ENCODE results near the gene TMEM238.
"Not testable (repeated sequence)": the region's sequence is repeated elsewhere in the genome, so short reads cannot be mapped to it uniquely, and the experiment has no call there.

Gene TMEM238

GRCh38 chr19:55341595-55342531 is 42.2 kb downstream of the TMEM238 start:
- H3K4me3 ChIP-seq (ENCODE audit: low read depth, low read length), result no peak overlapping the region

GRCh38 chr19:55341171-55341588 is 42.9 kb downstream of the TMEM238 start:
- H3K4me3 ChIP-seq (ENCODE audit: low read depth, low read length), result peak overlapping the region; percentile 72

GRCh38 chr19:55340784-55341147 is 43.3 kb downstream of the TMEM238 start:
- H3K4me3 ChIP-seq (ENCODE audit: low read depth, low read length), result peak overlapping the region; percentile 72

GRCh38 chr19:55339889-55340783 is 44.0 kb downstream of the TMEM238 start:
- H3K4me3 ChIP-seq (ENCODE audit: low read depth, low read length), result peak overlapping the region; percentile 72

- H3K4me3 ChIP-seq (ENCODE audit: low read depth, low read length), result peak within 1 kb of the TSS; percentile 72
Observed at GRCh38 chr19:55339105-55339888, 44.8 kb downstream of the TMEM238 start, which contains the start of gene KMT5C. Gene KMT5C, plus strand, starts transcription at chr19:55339876. Its CDS starts 2,061 bp downstream, at chr19:55341937.

- no peak overlapping the region for H3K4me3 ChIP-seq (ENCODE audit: low read depth, low read length)
Observed at GRCh38 chr19:55336101-55336500, 48.0 kb downstream of the TMEM238 start.

GRCh38 chr19:55333870-55334269 is 50.2 kb downstream of the TMEM238 start:
- no peak overlapping the region for H3K4me3 ChIP-seq (ENCODE audit: low read depth, low read length)

- not testable (repeated sequence) for H3K4me3 ChIP-seq (ENCODE audit: low read depth, low read length)
Observed at GRCh38 chr19:55329791-55330190, 54.3 kb downstream of the TMEM238 start.
